HG03354 (cell line): ENCODE data around the gene CFAP46.

Experiments
- ATAC-seq: cut with Tn5 transposase; IDR thresholded peaks from one replicate; pipeline ENCODE4 v1.9.1; 2021; ENCODE audit warnings: mild to moderate bottlenecking; ENCODE audit not compliant: unreplicated experiment, poor library complexity, severe bottlenecking

The CFAP46 gene

GRCh38 chr10:132942101-132943057, at the start of gene CFAP46:
Gene CFAP46 (minus strand): TSS chr10:132942570. CDS start chr10:132942484, 86 bp downstream.
- ATAC-seq, result no peak

GRCh38 chr10:132991706-132992432, 49.5 kb upstream of the CFAP46 start:
- no peak for ATAC-seq

GRCh38 chr10:132990684-132991545, 48.5 kb upstream of the CFAP46 start:
- no peak for ATAC-seq

- no peak for ATAC-seq
Observed at GRCh38 chr10:132989476-132990415, 47.4 kb upstream of the CFAP46 start.

- no peak for ATAC-seq
Observed at GRCh38 chr10:132988988-132989387, 46.6 kb upstream of the CFAP46 start.

GRCh38 chr10:132987671-132988571, 45.6 kb upstream of the CFAP46 start:
- ATAC-seq, result no peak

GRCh38 chr10:132986978-132987377, 44.6 kb upstream of the CFAP46 start:
- no peak for ATAC-seq

GRCh38 chr10:132986576-132986975, 44.2 kb upstream of the CFAP46 start:
- ATAC-seq, result no peak

GRCh38 chr10:132986076-132986475, 43.7 kb upstream of the CFAP46 start:
- ATAC-seq, result no peak

GRCh38 chr10:132985546-132985900, 43.2 kb upstream of the CFAP46 start:
- no peak for ATAC-seq

GRCh38 chr10:132984801-132985545, 42.6 kb upstream of the CFAP46 start:
- ATAC-seq, result no peak

- ATAC-seq, result no peak
Observed at GRCh38 chr10:132984008-132984295, 41.6 kb upstream of the CFAP46 start.

- no peak for ATAC-seq
Observed at GRCh38 chr10:132983252-132984007, 41.1 kb upstream of the CFAP46 start.

- ATAC-seq, result no peak
Observed at GRCh38 chr10:132982301-132982989, 40.1 kb upstream of the CFAP46 start.

GRCh38 chr10:132981746-132982145, 39.4 kb upstream of the CFAP46 start:
- no peak for ATAC-seq

- ATAC-seq, result no peak
Observed at GRCh38 chr10:132981173-132981555, 38.8 kb upstream of the CFAP46 start.
